Activated CD4-positive, alpha-beta T cell treated with anti-CD3 and anti-CD28 coated beads, Interleukin-2, amount 50 U/mL, for 16 hours (primary cell): ENCODE results near the gene CHD1L.
"Not testable (repeated sequence)": the region's sequence is repeated elsewhere in the genome, so short reads cannot be mapped to it uniquely, and the experiment has no call there.

Experiments
- DNase-seq: peaks from one replicate; pipeline ENCODE4 v3.0.0-alpha.2; 2020

CHD1L gene

GRCh38 chr1:147235822-147236221 is 6.7 kb upstream of the CHD1L start:
- no peak for DNase-seq

- no peak for DNase-seq
Measured at GRCh38 chr1:147236448-147236847, 6.0 kb upstream of the CHD1L start.

GRCh38 chr1:147236959-147237791 is 5.3 kb upstream of the CHD1L start:
- no peak for DNase-seq

GRCh38 chr1:147238053-147238902 is 4.2 kb upstream of the CHD1L start:
- no peak for DNase-seq

- no peak for DNase-seq
Measured at GRCh38 chr1:147238925-147239820, 3.3 kb upstream of the CHD1L start.

GRCh38 chr1:147240131-147240721 is 2.3 kb upstream of the CHD1L start:
- not testable (repeated sequence) for DNase-seq

- no peak for DNase-seq
Measured at GRCh38 chr1:147241934-147242448, 493 bp upstream of the CHD1L start.

- no peak for DNase-seq
Measured at GRCh38 chr1:147243228-147243685, 773 bp downstream of the CHD1L start.

- no peak for DNase-seq
Measured at GRCh38 chr1:147243841-147244240, 1.4 kb downstream of the CHD1L start.

GRCh38 chr1:147245129-147245528 is 2.6 kb downstream of the CHD1L start:
- DNase-seq = no peak

GRCh38 chr1:147245586-147246021 is 3.1 kb downstream of the CHD1L start:
- peak; percentile 48 for DNase-seq

- DNase-seq = peak; percentile 3
Measured at GRCh38 chr1:147246044-147246690, 3.7 kb downstream of the CHD1L start.

- no peak for DNase-seq
Measured at GRCh38 chr1:147246910-147247655, 4.6 kb downstream of the CHD1L start.

GRCh38 chr1:147247656-147248238 is 5.3 kb downstream of the CHD1L start:
- DNase-seq = no peak

- DNase-seq = no peak
Measured at GRCh38 chr1:147252540-147252939, 10.1 kb downstream of the CHD1L start.

- DNase-seq = no peak
Measured at GRCh38 chr1:147260956-147261355, 18.5 kb downstream of the CHD1L start.

- no peak for DNase-seq
Measured at GRCh38 chr1:147264158-147264768, 21.8 kb downstream of the CHD1L start.

- DNase-seq = no peak
Measured at GRCh38 chr1:147266381-147266780, 23.9 kb downstream of the CHD1L start.

GRCh38 chr1:147267711-147268110 is 25.2 kb downstream of the CHD1L start:
- DNase-seq = no peak

GRCh38 chr1:147270721-147271120 is 28.2 kb downstream of the CHD1L start:
- no peak for DNase-seq
